SU-DHL-6 (cell line): Measurements from ENCODE around the gene NOCT.

Source experiments
- H2AFZ ChIP-seq: fragments of 200-600 bp; sonication (generic); 2 replicates; pipeline ENCODE4 v1.6.1; 2014; ENCODE audit warnings: low read depth, mild to moderate bottlenecking, moderate library complexity, mixed read lengths, antibody characterized with exemption, low read length; ENCODE audit not compliant: severe bottlenecking
- H3F3A ChIP-seq: fragments of 200-600 bp; shearing (Covaris generic); 2 replicates; pipeline ENCODE4 v1.6.0; 2016; ENCODE audit warnings: antibody characterized with exemption, mild to moderate bottlenecking; ENCODE audit not compliant: insufficient read depth
- H3K27ac ChIP-seq: fragments of 200-600 bp; sonication (generic); 2 replicates; pipeline ENCODE4 v1.5.1; 2016; ENCODE audit warnings: low read depth, mild to moderate bottlenecking, low read length, moderate library complexity, mixed read lengths
- H3K27me3 ChIP-seq: fragments of 200-600 bp; sonication (generic), shearing (Covaris generic); 2 replicates; pipeline ENCODE4 v1.6.0; 2014; ENCODE audit warnings: mild to moderate bottlenecking, low read length
- H3K36me3 ChIP-seq: fragments of 200-600 bp; sonication (generic); 2 replicates; pipeline ENCODE4 v1.6.1; 2014; ENCODE audit warnings: mild to moderate bottlenecking, low read length, mixed read lengths
- H3K4me2 ChIP-seq: fragments of 300-600, 200-600 bp; shearing (Covaris generic), sonication (generic); 2 replicates; pipeline ENCODE4 v1.6.0; 2014; ENCODE audit warnings: low read length, low read depth, mild to moderate bottlenecking; ENCODE audit not compliant: poor library complexity, severe bottlenecking
- H3K4me3 ChIP-seq: fragments of 200-600 bp; sonication (generic); 2 replicates; pipeline ENCODE4 v1.5.1; 2014; ENCODE audit warnings: antibody characterized with exemption, low read length, mild to moderate bottlenecking, mixed read lengths; ENCODE audit not compliant: insufficient read depth, poor library complexity, severe bottlenecking
- H3K79me2 ChIP-seq: fragments of 200-600 bp; sonication (generic); 2 replicates; pipeline ENCODE4 v1.6.1; 2014; ENCODE audit warnings: mild to moderate bottlenecking, low read length, moderate library complexity; ENCODE audit not compliant: insufficient read depth
- H3K9ac ChIP-seq: fragments of 200-600 bp; sonication (generic); 2 replicates; pipeline ENCODE4 v1.7.0; 2014; ENCODE audit warnings: mild to moderate bottlenecking, low read length
- H3K9me2 ChIP-seq: fragments of 200-600 bp; sonication (generic); replicated peaks from 2 replicates; pipeline ENCODE4 v1.6.1; 2014; ENCODE audit warnings: low read length; ENCODE audit not compliant: insufficient read depth
- H3K9me3 ChIP-seq: fragments of 200-600 bp; sonication (generic); 2 replicates; pipeline ENCODE4 v1.6.1; 2014; ENCODE audit warnings: low read length, mixed read lengths; ENCODE audit not compliant: insufficient read depth
- H4K20me1 ChIP-seq: fragments of 200-600 bp; sonication (generic); 2 replicates; pipeline ENCODE4 v1.6.1; 2014; ENCODE audit warnings: low read depth, mild to moderate bottlenecking, antibody characterized with exemption, low read length, moderate library complexity, mixed read lengths
- CTCF ChIP-seq: fragments of 200-600 bp; sonication (generic); IDR thresholded peaks from one replicate; pipeline ENCODE4 v1.5.1; 2017; ENCODE audit warnings: antibody characterized with exemption, mild to moderate bottlenecking, low read length, moderate library complexity; ENCODE audit not compliant: insufficient read depth, poor library complexity, severe bottlenecking
- EZH2phosphoT487 ChIP-seq: fragments of 200-600 bp; sonication (generic), shearing (Covaris generic); conservative IDR thresholded peaks from 2 replicates; pipeline ENCODE4 v1.6.1; 2018; ENCODE audit warnings: mild to moderate bottlenecking, antibody characterized with exemption, low read length, moderate library complexity, mixed read lengths

The NOCT gene

GRCh38 chr4:138982754-138983153 is 32.8 kb upstream of the NOCT start:
- Histone ChIP-seq H3K36me3 (no peaks in the 10 kb centered on the region), H3K79me2 (no peaks in the 10 kb centered on the region), H3K27ac (no peak overlapping the region), H3K9me2 (no peaks in the 10 kb centered on the region), H3K27me3 (no peaks in the 10 kb centered on the region), H3K9me3 (no peaks in the 10 kb centered on the region), H3K9ac (no peak overlapping the region), H2AFZ (no peak overlapping the region), H4K20me1 (no peaks in the 10 kb centered on the region), H3K4me3 (no peak overlapping the region), H3K4me2 (no peak overlapping the region), H3F3A (no peaks in the 10 kb centered on the region)
- TF ChIP-seq EZH2phosphoT487 = no peak
- TF ChIP-seq CTCF = no peak

GRCh38 chr4:138983690-138984089 is 31.9 kb upstream of the NOCT start:
- Histone ChIP-seq H3F3A (no peaks in the 10 kb centered on the region), H3K4me3 (no peak overlapping the region), H4K20me1 (no peaks in the 10 kb centered on the region), H3K9me3 (no peaks in the 10 kb centered on the region), H2AFZ (no peak overlapping the region), H3K36me3 (no peaks in the 10 kb centered on the region), H3K27me3 (no peaks in the 10 kb centered on the region), H3K27ac (no peak overlapping the region), H3K9ac (no peak overlapping the region), H3K4me2 (no peak overlapping the region), H3K9me2 (no peaks in the 10 kb centered on the region), H3K79me2 (no peaks in the 10 kb centered on the region)
- TF ChIP-seq EZH2phosphoT487 (no peak), CTCF (no peak)

- no peak for TF ChIP-seq EZH2phosphoT487
- TF ChIP-seq CTCF = no peak
- H4K20me1 ChIP-seq = no peaks in the 10 kb centered on the region
- no peak overlapping the region for H3K9ac ChIP-seq
- no peak overlapping the region for H3K4me2 ChIP-seq
- H3K27ac ChIP-seq = no peak overlapping the region
- no peaks in the 10 kb centered on the region for H3K79me2 ChIP-seq
- H3K27me3 ChIP-seq = no peaks in the 10 kb centered on the region
- H3K9me3 ChIP-seq = no peaks in the 10 kb centered on the region
- H3K4me3 ChIP-seq = no peak overlapping the region
- no peaks in the 10 kb centered on the region for H3F3A ChIP-seq
- no peaks in the 10 kb centered on the region for H3K36me3 ChIP-seq
- no peaks in the 10 kb centered on the region for H3K9me2 ChIP-seq
- H2AFZ ChIP-seq = no peak overlapping the region
These were observed 30.9 kb upstream of the NOCT start for GRCh38 chr4:138984647-138985046.
